GM18951 (cell line): ENCODE data around the gene TTBK2.
"Not testable (repeated sequence)": the region's sequence is repeated elsewhere in the genome, so short reads cannot be mapped to it uniquely, and the experiment has no call there.

Experiments used
- POLR2A ChIP-seq: IDR thresholded peaks from 4 replicates; pipeline ENCODE4 v1.6.1; 2011; ENCODE audit warnings: mild to moderate bottlenecking; ENCODE audit not compliant: insufficient read length, insufficient read depth; ENCODE audit errors: extremely low read depth
- in situ Hi-C: fragments of 300-500 bp; cut with MboI; formaldehyde crosslinking; loops from one replicate; pipeline ENCODE4 v1.12.0; 2022; ENCODE audit warnings: low sequenced_read_pairs, mixed read lengths, inconsistent platforms; ENCODE audit not compliant: unreplicated experiment

TTBK2 gene

GRCh38 chr15:42786978-42787377 is 133.6 kb downstream of the TTBK2 start:
- in situ Hi-C loops: no loop called here

GRCh38 chr15:42785569-42785968 is 135.0 kb downstream of the TTBK2 start:
- in situ Hi-C loops: no loop called here
- TF ChIP-seq POLR2A: no peak

More at GRCh38 chr15:42786978-42787377, 133.6 kb downstream of the TTBK2 start:
- TF ChIP-seq POLR2A: no peak

- in situ Hi-C loops: no loop called here
- TF ChIP-seq POLR2A: no peak
Measured at GRCh38 chr15:42784705-42785104, 135.9 kb downstream of the TTBK2 start.

- in situ Hi-C loops: no loop called here
Measured at GRCh38 chr15:42782716-42783115, 137.9 kb downstream of the TTBK2 start.

GRCh38 chr15:42775416-42775815 is 145.2 kb downstream of the TTBK2 start:
- in situ Hi-C loops: no loop called here
- TF ChIP-seq POLR2A: no peak

More at GRCh38 chr15:42782716-42783115, 137.9 kb downstream of the TTBK2 start:
- TF ChIP-seq POLR2A: no peak

GRCh38 chr15:42772901-42773300 is 147.7 kb downstream of the TTBK2 start:
- in situ Hi-C loops: no loop called here
- TF ChIP-seq POLR2A: no peak

- in situ Hi-C loops: no loop called here
- TF ChIP-seq POLR2A: no peak
Measured at GRCh38 chr15:42772144-42772543, 148.4 kb downstream of the TTBK2 start.

GRCh38 chr15:42766109-42766508 is 154.5 kb downstream of the TTBK2 start:
- in situ Hi-C loops: not testable (repeated sequence)

- in situ Hi-C loops: not testable (repeated sequence)
Measured at GRCh38 chr15:42764154-42764731, 156.3 kb downstream of the TTBK2 start.

GRCh38 chr15:42761813-42762212 is 158.8 kb downstream of the TTBK2 start:
- in situ Hi-C loops: not testable (repeated sequence)

GRCh38 chr15:42760759-42761158 is 159.8 kb downstream of the TTBK2 start:
- in situ Hi-C loops: no loop called here
- no peak for TF ChIP-seq POLR2A

GRCh38 chr15:42759093-42759492 is 161.5 kb downstream of the TTBK2 start:
- in situ Hi-C loops: no loop called here
- TF ChIP-seq POLR2A: no peak

GRCh38 chr15:42750306-42750705 is 170.3 kb downstream of the TTBK2 start:
- in situ Hi-C loops: no loop called here
- no peak for TF ChIP-seq POLR2A

- in situ Hi-C loops: no loop called here
- no peak for TF ChIP-seq POLR2A
Measured at GRCh38 chr15:42749266-42749665, 171.3 kb downstream of the TTBK2 start.

GRCh38 chr15:42744195-42744594 is 176.4 kb downstream of the TTBK2 start:
- no peak for TF ChIP-seq POLR2A
- in situ Hi-C loops: no loop called here
